Fibroblast of lung (primary cell): ENCODE data around the gene CRPPA. TPM values are rescaled to one million over a fixed set of nuclear protein-coding genes. Genes with fewer than 3 reads are reported as not detected.

Source experiments
- polyA plus RNA-seq, 2 donors: library from polyadenylated mRNA; depleted of rRNA in 1 of 2; stranded (reverse) in 1 of 2; unstranded in 1 of 2; fragments of >200 nt; gene quantifications; 2 replicates each; pipeline ENCODE4 v1.2.1, GENCODE V29; 2011 to 2012; ENCODE audit warnings: missing spikeins in 1 of 2
- total RNA-seq: library from RNA; depleted of rRNA; stranded (reverse); fragments of >200 nt; gene quantifications from 2 replicates; pipeline ENCODE4 v1.2.1, GENCODE V29; 2014

The CRPPA gene
- total and polyA plus RNA-seq, 2 donors (not counting 1 experiment from before 2014, with no cell fraction given), result 1.0 to 1.5 TPM

Other genes with a start within 250 kb of the CRPPA start
- gene SOSTDC1, start 44.2 kb upstream of the CRPPA start, total RNA-seq, result under 0.01 TPM in 1 of 2 replicates, not detected in the other
- gene SOSTDC1, start 44.2 kb upstream of the CRPPA start, polyA plus RNA-seq, result 0.05 and 0.07 TPM in 2 replicates
- gene LRRC72, start 105.3 kb upstream of the CRPPA start, total RNA-seq, result not detected in 2 replicates
- gene LRRC72, start 105.3 kb upstream of the CRPPA start, polyA plus RNA-seq, result not detected in 2 replicates
- gene ANKMY2, start 224.2 kb upstream of the CRPPA start, total RNA-seq, result 33.1 and 50.4 TPM in 2 replicates
- 23.9 and 34.3 TPM in 2 replicates for gene ANKMY2, start 224.2 kb upstream of the CRPPA start, polyA plus RNA-seq
- gene BZW2, start 224.6 kb upstream of the CRPPA start, total RNA-seq, result 39.3 and 43.3 TPM in 2 replicates
- 88.8 and 95.5 TPM in 2 replicates for gene BZW2, start 224.6 kb upstream of the CRPPA start, polyA plus RNA-seq